Erythroblast (primary cell): ENCODE measurements around the gene ESRRA.
A peak's percentile ranks its signal among the peaks of the same experiment; 100 is the strongest.
"Not testable (repeated sequence)": the region's sequence is repeated elsewhere in the genome, so short reads cannot be mapped to it uniquely, and the experiment has no call there.

Experiments used
- DNase-seq, 2 experiments: peaks; one replicate each; lab custom pipeline; 2025; lab: John Stamatoyannopoulos, UW
- GATA1 ChIP-seq: IDR thresholded peaks from 2 replicates; pipeline ENCODE4 v1.6.1; 2011; ENCODE audit warnings: low read depth, mild to moderate bottlenecking, control low read depth, low read length, moderate library complexity
- POLR2A ChIP-seq: IDR thresholded peaks from 2 replicates; pipeline ENCODE4 v1.6.1; 2011; ENCODE audit warnings: mild to moderate bottlenecking, low read length

The ESRRA gene

GRCh38 chr11:64316672-64317324 is 11.5 kb downstream of the ESRRA start:
- no peak for TF ChIP-seq POLR2A
- TF ChIP-seq GATA1 = no peak
- DNase-seq = peak; percentile 70 to 81

- no peak for TF ChIP-seq GATA1
- TF ChIP-seq POLR2A = peak; percentile 91
- peak; percentile 96 to 98 for DNase-seq
Measured at GRCh38 chr11:64317325-64317960, 12.1 kb downstream of the ESRRA start, which contains the start of gene TRMT112. TSS of gene TRMT112 (minus strand) at chr11:64317559. CDS start at chr11:64317526, 33 bp downstream.

DNA sequence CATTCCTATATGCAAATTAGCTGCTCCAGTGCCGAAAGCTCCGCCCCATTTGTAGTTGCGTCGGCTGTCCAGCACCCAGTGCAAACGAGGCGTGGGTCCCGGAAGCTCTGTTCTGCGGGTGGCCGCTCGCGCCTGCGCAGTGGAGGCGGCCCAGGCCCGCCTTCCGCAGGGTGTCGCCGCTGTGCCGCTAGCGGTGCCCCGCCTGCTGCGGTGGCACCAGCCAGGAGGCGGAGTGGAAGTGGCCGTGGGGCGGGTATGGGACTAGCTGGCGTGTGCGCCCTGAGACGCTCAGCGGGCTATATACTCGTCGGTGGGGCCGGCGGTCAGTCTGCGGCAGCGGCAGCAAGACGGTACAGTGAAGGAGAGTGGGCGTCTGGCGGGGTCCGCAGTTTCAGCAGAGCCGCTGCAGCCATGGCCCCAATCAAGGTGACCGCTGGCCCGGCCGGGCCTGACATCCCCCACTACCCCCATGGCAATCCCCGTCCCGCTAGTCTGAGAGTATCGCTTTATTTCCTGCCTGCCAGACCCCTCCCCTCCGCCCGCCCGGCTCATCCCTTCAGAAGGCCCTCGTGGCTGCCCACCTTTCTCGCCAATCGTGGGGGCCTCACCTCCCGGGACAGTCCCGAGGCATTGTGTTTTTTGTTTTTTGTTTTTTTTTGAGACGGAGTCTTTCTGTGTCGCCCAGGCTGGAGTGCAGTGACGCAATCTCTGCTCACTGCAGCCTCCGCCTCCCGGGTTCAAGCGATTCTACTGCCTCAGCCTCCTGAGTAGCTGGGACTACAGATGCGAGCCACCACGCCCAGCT is 12.8 kb downstream of the ESRRA start, which contains the start of gene PRDX5:
Gene PRDX5, plus strand, starts transcription at position 161 of the 805 bp plus-strand sequence. Its CDS starts 95 bp downstream, at position 256.
- TF ChIP-seq POLR2A = no peak
- TF ChIP-seq GATA1 = no peak

DNA sequence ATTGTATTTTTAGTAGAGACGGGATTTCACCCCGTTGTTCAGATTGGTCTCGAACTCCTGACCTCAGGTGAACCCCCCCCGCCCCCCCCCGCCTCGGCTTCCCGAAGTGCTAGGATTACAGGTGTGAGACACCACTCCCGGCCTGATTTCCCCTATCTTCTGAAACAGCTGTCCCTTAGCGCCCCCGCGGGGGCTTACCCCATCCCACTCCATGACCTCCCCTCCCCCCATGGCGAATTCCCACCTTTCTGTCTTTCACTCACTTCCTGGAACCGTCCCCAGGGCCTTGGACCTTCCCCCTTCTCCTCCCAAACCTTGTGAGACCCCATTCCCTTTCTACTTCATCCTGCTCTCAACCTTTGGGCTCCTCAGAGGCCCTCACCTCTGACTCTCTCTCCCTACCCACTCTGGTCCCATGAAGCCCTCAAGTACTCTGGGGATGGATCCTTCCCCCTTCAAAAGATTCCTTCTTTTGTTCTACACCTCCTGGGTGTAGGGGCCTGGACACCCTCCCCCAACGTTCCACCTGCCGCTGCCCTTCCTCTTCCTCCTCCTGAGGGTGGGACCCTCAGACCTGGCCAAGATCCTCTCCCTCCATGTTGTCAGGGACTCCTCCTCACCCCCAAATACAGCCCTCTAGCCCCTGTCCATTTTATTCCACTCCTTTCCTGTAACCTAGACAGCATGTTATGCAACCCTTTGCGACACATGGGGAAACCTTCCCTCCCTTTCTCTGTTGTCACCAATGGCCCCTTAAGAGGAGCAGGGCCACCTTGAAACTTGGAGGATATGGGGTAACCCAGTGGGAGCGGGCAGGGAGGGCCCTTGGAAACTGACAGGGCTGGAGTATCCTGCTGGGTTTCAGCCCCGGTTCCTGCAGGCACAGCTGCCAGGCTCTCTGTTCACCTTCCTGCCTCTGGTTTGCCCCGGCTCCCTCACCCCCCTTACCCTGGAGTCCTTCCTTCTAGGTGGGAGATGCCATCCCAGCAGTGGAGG is 13.7 kb downstream of the ESRRA start:
- DNase-seq = peak in 1 of 2 experiments; percentile 69
- TF ChIP-seq GATA1 (no peak), POLR2A (no peak)

More for the DNA sequence above, 12.8 kb downstream of the ESRRA start, which contains the start of gene PRDX5:
- DNase-seq = peak; percentile 99

- TF ChIP-seq POLR2A (no peak), GATA1 (no peak)
- no peak for DNase-seq
Measured at GRCh38 chr11:64320556-64320955, 15.2 kb downstream of the ESRRA start.

DNA sequence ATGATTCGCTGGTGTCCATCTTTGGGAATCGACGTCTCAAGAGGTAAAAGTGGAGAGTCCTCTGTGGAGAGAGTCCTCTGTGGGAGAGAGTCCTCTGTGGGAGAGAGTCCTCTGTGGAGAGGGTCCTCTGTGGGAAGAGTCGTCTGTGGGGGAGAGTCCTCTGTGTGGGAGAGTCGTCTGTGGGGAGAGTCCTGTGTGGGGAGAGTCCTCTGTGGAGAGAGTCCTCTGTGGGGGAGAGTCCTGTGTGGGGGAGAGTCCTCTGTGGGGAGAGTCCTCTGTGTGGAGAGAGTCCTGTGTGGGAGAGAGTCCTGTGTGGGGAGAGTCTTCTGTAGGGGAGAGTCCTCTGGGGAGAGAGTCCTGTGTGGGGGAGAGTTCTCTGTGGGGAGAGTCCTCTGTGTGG is 15.7 kb downstream of the ESRRA start:
- no peak for TF ChIP-seq POLR2A
- no peak for DNase-seq

- no peak for DNase-seq
- TF ChIP-seq GATA1 (no peak), POLR2A (no peak)
Measured at GRCh38 chr11:64321533-64321932, 16.2 kb downstream of the ESRRA start.

DNA sequence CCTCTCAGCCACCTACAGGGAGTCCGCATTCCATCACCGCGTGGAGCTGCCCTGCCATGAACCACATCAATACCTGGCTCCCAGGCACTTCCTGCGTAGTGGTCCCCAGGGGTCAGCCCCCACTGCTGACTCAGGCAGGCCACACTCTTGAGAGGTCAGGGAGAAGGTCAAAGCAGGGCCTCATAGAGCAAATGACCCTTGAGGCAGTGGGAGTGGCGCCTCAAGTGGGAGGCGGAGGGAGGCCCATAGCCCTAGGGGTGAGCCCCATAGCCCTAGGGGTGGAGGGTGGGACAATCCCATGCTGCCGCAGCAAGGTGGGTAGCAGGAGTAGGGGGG is 17.6 kb downstream of the ESRRA start:
- DNase-seq = no peak
- no peak for TF ChIP-seq POLR2A
- TF ChIP-seq GATA1 = no peak

DNA sequence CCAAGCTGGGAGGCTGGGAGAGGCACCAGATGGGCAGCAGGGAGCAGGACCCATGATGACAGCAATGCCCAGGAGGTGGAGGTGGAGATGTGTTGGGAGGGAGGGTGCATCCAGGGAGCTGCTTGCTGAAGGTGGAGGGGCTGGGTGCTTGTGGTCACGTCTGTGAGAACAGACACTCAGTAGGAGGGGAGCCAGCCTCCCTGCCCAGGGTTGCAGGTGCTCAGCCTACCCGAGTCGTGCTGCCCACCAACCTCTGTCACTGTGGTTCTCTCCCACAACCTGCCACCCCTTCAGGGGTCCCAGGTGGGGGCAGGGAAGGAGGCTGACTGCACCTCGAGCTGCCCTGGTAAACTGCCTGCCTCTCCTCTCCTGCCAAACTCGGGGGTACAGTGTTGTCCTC is 18.0 kb downstream of the ESRRA start:
- no peak for TF ChIP-seq GATA1
- no peak for TF ChIP-seq POLR2A
- no peak for DNase-seq

DNA sequence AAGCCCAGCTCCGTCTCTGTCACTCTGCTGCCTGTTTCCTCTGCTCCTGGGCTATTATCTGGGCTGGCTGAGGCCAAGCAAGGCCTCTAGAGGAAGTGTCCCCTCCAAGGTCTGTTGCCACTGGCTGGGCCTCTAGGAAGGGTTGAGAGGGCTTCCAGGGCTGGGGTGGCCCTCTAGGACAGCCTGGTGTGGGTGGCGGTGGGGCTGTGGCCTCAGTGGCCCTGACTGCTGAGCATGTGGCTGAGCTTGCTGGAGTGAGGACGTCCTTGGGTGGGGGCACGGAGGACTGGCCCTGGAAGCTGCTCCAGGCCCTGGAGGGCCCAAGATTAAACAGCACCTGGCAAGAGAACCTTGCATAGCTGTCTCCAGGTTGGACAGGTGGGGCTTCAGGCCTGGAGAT is 18.7 kb downstream of the ESRRA start:
- DNase-seq = not testable (repeated sequence)

- TF ChIP-seq POLR2A (no peak), GATA1 (no peak)
- DNase-seq = no peak
Measured at GRCh38 chr11:64324692-64325469, 19.6 kb downstream of the ESRRA start.

- no peak for DNase-seq
- TF ChIP-seq POLR2A (no peak), GATA1 (no peak)
Measured at GRCh38 chr11:64327375-64327774, 22.1 kb downstream of the ESRRA start.

- TF ChIP-seq GATA1 (no peak), POLR2A (no peak)
Measured at GRCh38 chr11:64327993-64328392, 22.7 kb downstream of the ESRRA start.

More at GRCh38 chr11:64327993-64328392, 22.7 kb downstream of the ESRRA start:
- no peak for DNase-seq
